Peyer's patch (tissue), 4 donors: ENCODE results near the gene SPG11.
"Not testable (repeated sequence)": the region's sequence is repeated elsewhere in the genome, so short reads cannot be mapped to it uniquely, and the experiment has no call there.

Experiments
- CTCF ChIP-seq, 6 experiments: fragments of 450-650 bp in 4 of 6; fragments of 200-600 bp in 2 of 6; sonication (generic) in 1 of 6; IDR thresholded peaks; one replicate each; pipeline ENCODE4 v1.5.1; 2017 to 2019; ENCODE audit warnings: antibody characterized with exemption in 6 of 6, mild to moderate bottlenecking in 3 of 6, moderate library complexity in 1 of 6
- POLR2A ChIP-seq, 2 donors: fragments of 450-650 bp; IDR thresholded peaks; one replicate each; pipeline ENCODE4 v1.5.1; 2017; ENCODE audit warnings: antibody characterized with exemption in 2 of 2, mild to moderate bottlenecking in 2 of 2, moderate library complexity in 2 of 2

GRCh38 chr15:44689318-44689717 is 25.9 kb upstream of the SPG11 start:
- not testable (repeated sequence) for TF ChIP-seq CTCF, POLR2A (IDR thresholded peaks at IDR 0.05)
